ENCODE data around the gene PRR5L.

Gene PRR5L

GRCh38 chr11:36375353-36376008, 79.4 kb downstream of the PRR5L start:
- DNase-seq (ENCODE audit: low read depth in 2 of 2, low spot score in 1 of 2) = no peak

GRCh38 chr11:36376009-36376887, 80.2 kb downstream of the PRR5L start:
- DNase-seq (ENCODE audit: low read depth in 2 of 2, low spot score in 1 of 2) = no peak

- peak in 1 of 2 donors; percentile 27 for DNase-seq (ENCODE audit: low read depth in 2 of 2, low spot score in 1 of 2)
These were observed 81.0 kb downstream of the PRR5L start for GRCh38 chr11:36376888-36377758.

- DNase-seq (ENCODE audit: low read depth in 2 of 2, low spot score in 1 of 2) = no peak
These were observed 81.9 kb downstream of the PRR5L start for GRCh38 chr11:36377759-36378564.

GRCh38 chr11:36379653-36380052, 83.6 kb downstream of the PRR5L start:
- no peak for DNase-seq (ENCODE audit: low read depth in 2 of 2, low spot score in 1 of 2)

- no peak for DNase-seq (ENCODE audit: low read depth in 2 of 2, low spot score in 1 of 2)
These were observed 84.4 kb downstream of the PRR5L start for GRCh38 chr11:36380296-36381014.

GRCh38 chr11:36381015-36381360, 84.9 kb downstream of the PRR5L start:
- no peak for DNase-seq (ENCODE audit: low read depth in 2 of 2, low spot score in 1 of 2)

- no peak for DNase-seq (ENCODE audit: low read depth in 2 of 2, low spot score in 1 of 2)
These were observed 87.1 kb downstream of the PRR5L start for GRCh38 chr11:36383195-36383594.

GRCh38 chr11:36385121-36385970, 89.3 kb downstream of the PRR5L start:
- no peak for DNase-seq (ENCODE audit: low read depth in 2 of 2, low spot score in 1 of 2)

- DNase-seq (ENCODE audit: low read depth in 2 of 2, low spot score in 1 of 2) = no peak
These were observed 90.3 kb downstream of the PRR5L start for GRCh38 chr11:36386411-36386810.

- no peak for DNase-seq (ENCODE audit: low read depth in 2 of 2, low spot score in 1 of 2)
These were observed 92.0 kb downstream of the PRR5L start for GRCh38 chr11:36388071-36388470.

- DNase-seq (ENCODE audit: low read depth in 2 of 2, low spot score in 1 of 2) = no peak
These were observed 92.9 kb downstream of the PRR5L start for GRCh38 chr11:36388951-36389350.

- DNase-seq (ENCODE audit: low read depth in 2 of 2, low spot score in 1 of 2) = no peak
These were observed 93.7 kb downstream of the PRR5L start for GRCh38 chr11:36389811-36390210.

GRCh38 chr11:36390963-36391471, 94.9 kb downstream of the PRR5L start:
- DNase-seq (ENCODE audit: low read depth in 2 of 2, low spot score in 1 of 2) = no peak

GRCh38 chr11:36392196-36392595, 96.1 kb downstream of the PRR5L start:
- no peak for DNase-seq (ENCODE audit: low read depth in 2 of 2, low spot score in 1 of 2)

- no peak for DNase-seq (ENCODE audit: low read depth in 2 of 2, low spot score in 1 of 2)
These were observed 98.0 kb downstream of the PRR5L start for GRCh38 chr11:36394056-36394455.

- no peak for DNase-seq (ENCODE audit: low read depth in 2 of 2, low spot score in 1 of 2)
These were observed 98.8 kb downstream of the PRR5L start for GRCh38 chr11:36394926-36395325.

GRCh38 chr11:36395978-36396736, 100.1 kb downstream of the PRR5L start:
- no peak for DNase-seq (ENCODE audit: low read depth in 2 of 2, low spot score in 1 of 2)
